Hepatocyte (in vitro differentiated cells): ENCODE measurements around the gene MYOZ1.

Experiments
- CTCF ChIP-seq: fragments of 200-600 bp; sonication (generic); IDR thresholded peaks from 2 replicates; pipeline ENCODE4 v1.5.1; 2016; ENCODE audit warnings: antibody characterized with exemption, mild to moderate bottlenecking; ENCODE audit not compliant: poor library complexity
- EZH2 ChIP-seq: fragments of 200-600 bp; sonication (generic); IDR thresholded peaks from 2 replicates; pipeline ENCODE4 v1.6.1; 2016; ENCODE audit warnings: antibody characterized with exemption, mild to moderate bottlenecking, borderline replicate concordance
- EZH2phosphoT487 ChIP-seq: fragments of 200-600 bp; sonication (generic); IDR thresholded peaks from one replicate; pipeline ENCODE4 v1.6.1; 2018; ENCODE audit warnings: antibody characterized with exemption, mild to moderate bottlenecking, low read depth, moderate library complexity; ENCODE audit not compliant: unreplicated experiment, severe bottlenecking

GRCh38 chr10:73635781-73636180, 5.5 kb downstream of the MYOZ1 start:
- TF ChIP-seq CTCF (no peak), EZH2 (no peak), EZH2phosphoT487 (no peak)
